H54 (cell line): ENCODE measurements around the gene SAMD13.

Experiments
- DNase-seq: peaks from one replicate; pipeline ENCODE4 v3.0.0; 2011; ENCODE audit warnings: low spot score, mixed read lengths; ENCODE audit not compliant: insufficient read length
- FAIRE-seq: peaks from 3 replicates; lab custom pipeline; 2011; peaks lifted over from hg19 to GRCh38; lab: Jason Lieb, UNC
- POLR2A ChIP-seq: IDR thresholded peaks from 2 replicates; pipeline ENCODE4 v1.6.1; 2011; ENCODE audit warnings: low read depth, mild to moderate bottlenecking, low read length

SAMD13 gene, protein sequence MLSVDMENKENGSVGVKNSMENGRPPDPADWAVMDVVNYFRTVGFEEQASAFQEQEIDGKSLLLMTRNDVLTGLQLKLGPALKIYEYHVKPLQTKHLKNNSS

DNA sequence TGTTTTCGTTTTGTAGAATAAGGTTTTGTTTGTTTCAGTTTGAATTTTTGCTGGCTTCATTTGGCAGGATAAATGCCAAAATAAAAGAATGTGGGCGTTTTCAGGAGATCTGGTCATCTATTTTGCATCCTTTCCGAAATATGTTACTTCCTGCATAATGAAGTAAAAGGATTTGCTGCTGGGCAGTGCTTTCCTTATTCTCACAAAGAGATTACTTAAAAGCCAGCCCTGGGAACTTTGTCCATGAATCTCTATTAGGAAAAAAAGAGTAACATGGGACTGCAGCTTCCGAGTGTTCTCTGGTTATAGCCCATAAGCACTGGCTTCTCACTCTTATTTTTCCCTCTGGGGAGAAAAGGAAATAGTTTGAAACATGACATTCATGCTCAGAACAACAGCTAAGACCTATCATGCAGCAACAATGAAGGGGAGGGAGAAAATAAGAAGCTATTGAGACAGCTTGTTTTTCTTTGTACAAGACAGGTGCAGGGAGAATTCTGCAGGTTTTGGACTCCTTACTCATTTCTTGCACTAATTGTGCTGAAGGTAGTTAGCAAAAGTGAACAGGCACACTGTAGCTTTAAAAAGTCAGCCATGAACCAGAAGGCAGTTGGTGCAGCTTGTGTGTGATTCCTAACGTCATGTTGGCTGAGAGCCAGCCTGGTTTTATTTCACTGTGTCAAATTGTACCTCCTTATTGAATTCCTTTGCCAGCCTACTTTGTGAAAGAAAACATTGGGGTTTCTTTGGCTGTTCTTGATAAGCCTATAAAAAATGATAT lies at the start of gene SAMD13:
TSS of gene SAMD13 (plus strand) at position 705 of the 781 bp plus-strand sequence. CDS start 1,527 bp downstream, outside the sequence.
- peak; percentile 98 for FAIRE-seq
- TF ChIP-seq POLR2A: no peak

DNA sequence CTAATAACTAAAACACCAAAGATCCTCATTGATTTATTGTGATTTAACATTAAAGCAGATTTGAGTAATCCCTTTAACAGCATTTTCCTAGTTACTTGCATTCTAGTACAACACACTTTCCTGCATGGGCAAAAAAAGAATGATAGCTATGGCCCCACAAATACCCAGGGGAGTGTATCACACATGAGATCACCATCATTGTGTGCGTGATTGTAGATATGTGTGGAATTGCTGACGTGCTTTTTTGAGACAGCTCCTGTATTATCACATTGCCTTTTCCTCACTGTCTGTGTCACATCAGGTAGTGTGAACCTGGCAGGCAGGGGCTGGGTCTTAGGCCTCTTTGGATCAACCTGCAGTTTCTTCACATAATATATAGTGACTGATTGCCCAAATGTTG lies 48.5 kb upstream of the SAMD13 start:
- TF ChIP-seq POLR2A: no peak
- DNase-seq (no peak), FAIRE-seq (no peak)

More for the DNA sequence above, at the start of gene SAMD13:
- no peak for DNase-seq

DNA sequence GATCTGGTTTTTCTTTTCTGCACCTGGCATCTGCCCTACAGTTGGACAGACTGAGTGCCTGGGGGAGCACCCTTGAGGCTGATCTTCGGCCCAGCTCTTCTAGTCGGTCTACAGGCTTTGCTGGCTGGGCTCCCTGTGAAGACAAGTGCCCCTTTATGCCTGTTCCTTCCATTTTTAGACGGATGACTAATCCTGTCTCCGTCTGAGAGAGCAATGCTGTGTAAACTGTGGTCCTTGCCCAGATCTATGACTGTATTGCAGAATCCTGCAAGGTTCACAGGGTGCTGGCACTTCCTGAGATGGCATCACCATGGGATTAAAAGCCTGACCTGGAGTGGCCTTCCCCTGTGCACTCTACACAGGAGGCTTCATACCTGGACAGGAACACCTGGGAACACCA lies 47.6 kb upstream of the SAMD13 start:
- DNase-seq (peak; percentile 58), FAIRE-seq (peak; percentile 99)
- TF ChIP-seq POLR2A: no peak

DNA sequence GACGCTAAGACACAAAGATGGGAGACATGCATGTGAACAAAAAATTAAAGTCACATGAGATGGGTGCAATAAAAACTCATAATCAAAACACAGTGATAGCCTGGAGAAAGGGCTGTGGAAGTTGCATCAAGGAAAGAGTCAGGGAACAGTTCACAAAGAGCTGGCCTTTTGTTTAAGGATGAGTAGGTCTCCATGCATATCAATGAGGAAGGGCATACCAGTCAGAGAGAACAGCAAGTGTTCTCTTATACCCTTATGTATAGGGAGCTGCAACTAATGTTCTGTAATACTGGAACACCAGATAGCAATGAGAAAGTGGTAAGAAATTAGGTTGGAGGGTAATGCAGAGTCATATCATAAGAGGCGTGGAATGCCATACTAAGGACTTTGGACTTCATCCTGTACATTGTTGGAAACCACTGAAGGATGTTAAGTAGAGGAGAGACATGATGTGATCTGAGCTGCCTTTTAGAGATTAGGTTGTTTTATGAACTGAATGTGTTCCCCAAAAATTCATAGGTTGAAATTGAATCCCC lies 46.7 kb upstream of the SAMD13 start:
- no peak for FAIRE-seq
- no peak for TF ChIP-seq POLR2A
- DNase-seq: no peak

DNA sequence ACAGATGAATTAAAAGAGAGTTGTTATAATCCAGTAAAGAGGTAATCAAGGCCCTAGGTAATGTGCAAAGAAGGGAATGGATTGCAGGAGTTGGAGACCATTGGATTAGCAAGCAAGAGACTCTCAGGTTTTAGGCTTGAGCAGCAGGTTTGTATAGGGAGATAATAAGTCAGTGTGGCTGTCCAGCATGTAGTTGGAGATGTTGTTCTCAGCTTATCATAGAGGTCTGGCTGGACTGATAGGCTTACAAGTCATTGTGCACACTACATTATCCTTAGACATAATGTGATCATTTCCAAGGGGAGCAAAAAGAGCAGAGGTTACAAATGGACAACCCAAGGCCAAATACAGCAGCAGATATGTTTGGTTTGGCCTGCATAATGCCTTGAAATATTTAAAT lies 45.9 kb upstream of the SAMD13 start:
- DNase-seq (no peak), FAIRE-seq (no peak)
- TF ChIP-seq POLR2A: no peak

DNA sequence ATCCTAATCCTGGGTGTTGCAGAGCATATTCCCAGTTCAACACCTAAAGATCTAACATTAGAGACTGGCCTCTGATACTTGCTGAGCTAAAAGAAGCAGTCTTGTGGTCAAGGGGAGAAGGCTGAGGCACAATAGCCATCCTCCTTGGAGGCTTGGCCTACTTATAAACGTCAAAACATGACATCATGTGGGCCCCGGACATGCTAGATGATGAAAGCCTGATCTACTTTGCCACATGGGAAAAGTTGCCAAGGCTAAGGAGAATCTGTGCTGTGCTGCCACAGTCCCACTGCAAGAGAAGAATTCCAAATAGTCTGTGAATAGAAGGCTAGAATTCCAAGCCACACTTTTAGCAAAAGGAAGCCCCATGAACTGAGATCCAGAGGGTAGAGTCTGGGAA lies 43.9 kb upstream of the SAMD13 start:
- no peak for FAIRE-seq
- DNase-seq: no peak
- no peak for TF ChIP-seq POLR2A

DNA sequence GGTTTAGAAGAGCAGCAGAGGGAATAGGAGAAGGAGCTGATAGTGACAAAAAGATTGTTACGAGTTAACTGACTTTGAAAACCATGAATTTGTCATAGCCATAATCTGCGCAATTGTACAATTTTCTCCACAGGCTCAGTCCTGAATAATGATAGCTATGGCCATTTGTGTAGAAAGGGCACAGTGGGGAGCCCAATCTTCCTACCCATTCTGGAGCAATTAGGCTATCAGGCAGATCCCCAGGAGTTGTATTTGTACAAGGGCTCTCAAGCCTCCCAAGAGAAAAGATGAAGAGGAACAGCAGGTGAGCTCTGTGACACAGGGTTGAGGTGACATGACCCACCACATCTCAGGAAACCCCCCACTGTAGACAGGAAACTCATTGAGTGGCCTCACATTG lies 42.1 kb upstream of the SAMD13 start:
- no peak for FAIRE-seq
- no peak for DNase-seq
- TF ChIP-seq POLR2A: no peak

DNA sequence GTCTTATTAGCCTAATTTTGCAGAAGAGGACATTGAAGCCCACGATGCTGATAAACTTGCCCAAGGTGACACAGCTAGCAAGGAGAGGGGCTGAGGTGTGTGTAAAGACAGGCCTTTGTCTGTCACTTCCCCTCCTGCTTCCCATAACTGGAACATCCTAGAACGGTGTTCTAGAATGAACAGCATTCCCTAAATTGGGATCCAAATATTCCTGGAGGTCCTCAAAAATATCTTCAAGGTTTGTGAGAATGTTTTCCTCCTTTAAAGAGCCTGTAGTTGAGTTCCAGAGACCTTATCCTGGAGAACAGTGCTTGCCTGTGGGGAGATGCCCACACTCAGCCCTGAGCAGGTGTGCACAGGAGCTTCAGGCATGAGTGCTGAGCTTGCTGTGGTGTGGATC lies 41.5 kb upstream of the SAMD13 start:
- TF ChIP-seq POLR2A: no peak
- no peak for DNase-seq
- FAIRE-seq: no peak

DNA sequence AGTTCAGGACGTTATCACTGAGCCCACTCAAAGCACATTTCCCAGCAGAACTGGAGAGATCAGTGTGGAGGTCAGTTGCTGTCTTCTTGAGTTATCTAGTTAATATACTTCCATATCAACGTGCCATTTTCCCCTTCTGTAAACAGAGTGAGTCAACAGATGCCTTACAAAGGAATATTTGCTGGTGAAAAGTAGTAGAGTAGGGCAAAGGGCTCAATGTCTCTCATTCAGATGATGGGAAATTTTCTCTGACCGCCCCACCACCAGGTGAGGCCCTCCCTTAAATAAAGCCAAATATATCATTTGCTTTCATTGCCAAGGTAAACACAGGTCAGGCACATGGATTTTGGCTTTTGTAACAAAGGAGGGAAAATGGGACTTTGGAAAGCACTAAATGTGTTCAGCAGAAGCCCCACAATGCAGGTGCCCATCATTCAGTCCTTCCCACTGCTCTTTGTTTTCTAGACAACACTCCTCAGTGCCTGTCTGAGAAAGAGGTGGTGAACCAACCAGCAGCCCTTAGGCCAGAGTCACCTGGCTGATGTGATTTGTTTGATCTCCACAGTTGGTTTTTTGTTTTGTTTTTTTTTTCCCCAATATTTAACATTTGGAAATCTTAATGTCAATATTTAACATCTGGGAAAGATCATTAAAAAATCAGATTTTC lies 40.5 kb upstream of the SAMD13 start:
- FAIRE-seq (no peak), DNase-seq (no peak)
- no peak for TF ChIP-seq POLR2A

DNA sequence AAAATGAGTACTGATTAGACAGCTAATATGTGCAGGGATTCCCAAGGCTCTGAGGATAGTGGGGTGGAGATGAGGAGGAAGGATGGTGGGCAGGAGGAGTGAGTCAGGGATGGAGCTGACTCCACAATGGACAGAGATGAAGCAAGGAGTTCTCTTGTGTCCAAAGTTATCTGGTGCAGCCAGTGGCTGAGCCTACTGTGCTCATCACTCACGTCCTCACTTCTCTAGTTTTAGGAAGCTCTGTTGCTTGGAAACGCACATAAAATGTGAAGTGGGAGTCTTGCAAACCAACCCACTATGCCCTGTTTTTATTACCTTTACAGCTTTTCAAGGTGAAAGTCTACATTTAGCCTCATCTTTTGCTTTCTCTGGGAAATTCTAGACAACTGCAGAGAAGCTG lies 36.5 kb upstream of the SAMD13 start:
- no peak for FAIRE-seq
- TF ChIP-seq POLR2A: no peak

DNA sequence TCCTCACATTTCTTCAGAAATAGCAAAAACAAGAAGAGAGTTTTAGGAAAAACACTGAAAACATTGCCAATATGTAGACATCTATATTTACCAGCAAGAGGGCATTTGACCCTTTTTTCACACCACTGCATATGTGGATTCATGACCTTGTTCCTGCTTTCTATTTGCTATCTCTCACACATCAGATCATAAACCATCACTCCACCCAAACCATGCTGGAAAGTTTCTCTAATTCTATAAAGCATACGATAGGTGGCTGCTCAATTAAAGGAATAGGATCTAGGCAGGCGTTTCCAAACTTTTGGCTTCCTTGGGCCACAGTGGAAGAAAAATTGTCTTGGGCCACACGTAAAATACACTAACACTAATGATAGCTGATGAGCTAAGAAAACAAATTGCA lies 35.6 kb upstream of the SAMD13 start:
- no peak for FAIRE-seq
- DNase-seq: no peak

More for the DNA sequence above, 36.5 kb upstream of the SAMD13 start:
- no peak for DNase-seq

DNA sequence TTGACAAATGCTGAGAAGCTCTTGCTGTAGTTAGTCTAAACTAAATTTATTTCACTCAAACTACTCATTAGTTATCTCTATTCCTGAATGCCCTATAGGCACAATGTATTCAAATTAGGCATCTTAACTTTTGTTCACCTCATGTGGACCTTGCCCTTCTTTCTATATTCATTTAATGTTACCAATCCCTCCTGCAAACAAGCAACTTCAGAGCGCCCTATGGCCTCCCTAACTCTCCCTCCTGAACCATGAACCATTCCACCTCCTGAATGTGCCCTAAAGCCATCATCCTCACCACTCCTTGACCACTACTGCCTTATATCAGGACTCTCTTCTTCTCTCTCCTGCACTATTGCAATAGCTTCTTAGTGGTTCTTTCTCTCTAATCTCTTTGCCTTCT lies 34.8 kb upstream of the SAMD13 start:
- no peak for TF ChIP-seq POLR2A
- no peak for DNase-seq
- FAIRE-seq: no peak

More for the DNA sequence above, 35.6 kb upstream of the SAMD13 start:
- no peak for TF ChIP-seq POLR2A

DNA sequence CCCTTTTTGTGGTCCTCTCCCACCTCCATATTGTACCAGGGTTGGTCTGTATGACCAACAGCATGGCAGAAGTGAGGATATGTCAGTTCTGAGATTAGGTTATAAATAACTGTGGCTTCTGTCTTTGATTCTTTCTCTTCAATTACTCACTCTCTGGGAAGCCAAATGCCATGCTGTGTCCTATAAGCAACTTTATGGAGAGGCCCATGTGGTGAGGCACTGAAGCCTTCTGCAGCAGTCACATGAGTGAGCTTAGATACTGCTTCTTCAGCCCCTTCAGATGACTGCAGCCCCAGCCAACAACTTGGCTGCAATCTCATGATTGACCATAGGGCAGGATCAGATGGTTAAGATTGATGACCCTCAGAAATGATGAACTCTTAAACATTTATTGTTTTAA lies 34.0 kb upstream of the SAMD13 start:
- FAIRE-seq: no peak
- no peak for DNase-seq
- no peak for TF ChIP-seq POLR2A

DNA sequence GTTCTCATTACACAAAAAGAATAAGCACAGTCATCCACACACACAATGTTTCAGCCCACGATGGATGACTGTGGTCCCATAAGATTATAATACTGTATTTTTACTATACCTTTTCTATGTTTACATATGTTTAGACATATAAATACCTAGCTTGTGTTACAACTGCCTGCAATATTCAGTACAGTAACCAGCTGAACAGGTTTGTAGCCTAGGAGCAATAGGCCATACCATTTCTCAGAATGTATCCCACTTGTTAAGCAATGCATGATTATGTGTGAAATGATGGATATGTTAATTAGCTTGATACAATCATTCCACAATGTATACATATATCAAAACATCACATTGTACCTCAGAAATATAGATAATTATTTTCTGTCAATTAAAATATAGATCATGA lies 33.2 kb upstream of the SAMD13 start:
- no peak for TF ChIP-seq POLR2A
- DNase-seq (no peak), FAIRE-seq (no peak)
